HL-60 (cell line): ENCODE data around the gene MRPL39.

ENCODE experiments used
- DNase-seq, 2 experiments: peaks; one replicate each; pipeline ENCODE4 v3.0.0-alpha.2; 2010 to 2020; ENCODE audit warnings: low read depth in 1 of 2, low spot score in 1 of 2
- H3K27ac ChIP-seq: fragments of 250-450 bp; sonication (Bioruptor Pico); replicated peaks from 2 replicates; pipeline ENCODE4 v1.5.1; 2020; ENCODE audit warnings: mild to moderate bottlenecking, moderate library complexity
- H3K27me3 ChIP-seq: fragments of 250-450 bp; sonication (Bioruptor Pico); 2 replicates; pipeline ENCODE4 v1.5.1; 2021; ENCODE audit warnings: mild to moderate bottlenecking, moderate library complexity; ENCODE audit not compliant: insufficient read depth, poor library complexity, severe bottlenecking
- H3K4me3 ChIP-seq: replicated peaks from 2 replicates; pipeline ENCODE4 v1.5.1; 2011; ENCODE audit warnings: mild to moderate bottlenecking, control low read depth, low read length; ENCODE audit not compliant: insufficient read depth
- GABPA ChIP-seq: IDR thresholded peaks from 2 replicates; pipeline ENCODE4 v1.6.1; 2012; ENCODE audit warnings: low read depth
- POLR2AphosphoS5 ChIP-seq: IDR thresholded peaks from 2 replicates; pipeline ENCODE4 v1.6.1; 2012; ENCODE audit warnings: low read depth
- SPI1 ChIP-seq: IDR thresholded peaks from 2 replicates; pipeline ENCODE4 v1.6.1; 2012; ENCODE audit warnings: low read depth, mild to moderate bottlenecking, borderline replicate concordance
- TF ChIP-seq, protein P1 (sequence below): IDR thresholded peaks from one replicate; pipeline ENCODE4 v1.5.1; 2011; ENCODE audit warnings: low read length, control low read depth, inconsistent platforms; ENCODE audit not compliant: insufficient read depth
- TF ChIP-seq, protein P2 (sequence below): IDR thresholded peaks from 2 replicates; pipeline ENCODE4 v1.6.1; 2012; ENCODE audit warnings: low read depth; ENCODE audit not compliant: insufficient replicate concordance

Gene MRPL39

DNA sequence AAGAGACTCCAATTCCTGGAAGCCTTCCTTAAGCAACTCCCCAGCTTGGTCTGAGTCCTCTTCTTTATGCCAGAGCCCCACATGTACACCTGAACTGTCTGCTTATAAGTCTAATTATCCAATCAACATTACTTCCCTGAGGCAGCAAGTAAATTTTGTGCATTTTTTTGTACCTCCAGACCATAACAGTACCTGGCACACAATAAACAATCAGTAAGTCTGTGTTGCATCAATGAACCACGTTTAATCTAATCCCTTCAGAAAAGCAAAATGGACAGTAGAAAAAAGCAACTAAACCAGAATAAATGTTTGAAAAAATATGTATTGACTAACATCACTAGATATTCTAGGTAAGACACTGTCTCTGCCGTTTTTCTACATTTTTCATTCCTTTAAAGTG lies 20.5 kb downstream of the MRPL39 start:
- H3K27ac ChIP-seq = no peak overlapping the region
- H3K4me3 ChIP-seq = no peak overlapping the region
- no peak for TF ChIP-seq SPI1
- TF ChIP-seq, protein P1, sequence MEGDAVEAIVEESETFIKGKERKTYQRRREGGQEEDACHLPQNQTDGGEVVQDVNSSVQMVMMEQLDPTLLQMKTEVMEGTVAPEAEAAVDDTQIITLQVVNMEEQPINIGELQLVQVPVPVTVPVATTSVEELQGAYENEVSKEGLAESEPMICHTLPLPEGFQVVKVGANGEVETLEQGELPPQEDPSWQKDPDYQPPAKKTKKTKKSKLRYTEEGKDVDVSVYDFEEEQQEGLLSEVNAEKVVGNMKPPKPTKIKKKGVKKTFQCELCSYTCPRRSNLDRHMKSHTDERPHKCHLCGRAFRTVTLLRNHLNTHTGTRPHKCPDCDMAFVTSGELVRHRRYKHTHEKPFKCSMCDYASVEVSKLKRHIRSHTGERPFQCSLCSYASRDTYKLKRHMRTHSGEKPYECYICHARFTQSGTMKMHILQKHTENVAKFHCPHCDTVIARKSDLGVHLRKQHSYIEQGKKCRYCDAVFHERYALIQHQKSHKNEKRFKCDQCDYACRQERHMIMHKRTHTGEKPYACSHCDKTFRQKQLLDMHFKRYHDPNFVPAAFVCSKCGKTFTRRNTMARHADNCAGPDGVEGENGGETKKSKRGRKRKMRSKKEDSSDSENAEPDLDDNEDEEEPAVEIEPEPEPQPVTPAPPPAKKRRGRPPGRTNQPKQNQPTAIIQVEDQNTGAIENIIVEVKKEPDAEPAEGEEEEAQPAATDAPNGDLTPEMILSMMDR = no peak
- TF ChIP-seq, protein P2, sequence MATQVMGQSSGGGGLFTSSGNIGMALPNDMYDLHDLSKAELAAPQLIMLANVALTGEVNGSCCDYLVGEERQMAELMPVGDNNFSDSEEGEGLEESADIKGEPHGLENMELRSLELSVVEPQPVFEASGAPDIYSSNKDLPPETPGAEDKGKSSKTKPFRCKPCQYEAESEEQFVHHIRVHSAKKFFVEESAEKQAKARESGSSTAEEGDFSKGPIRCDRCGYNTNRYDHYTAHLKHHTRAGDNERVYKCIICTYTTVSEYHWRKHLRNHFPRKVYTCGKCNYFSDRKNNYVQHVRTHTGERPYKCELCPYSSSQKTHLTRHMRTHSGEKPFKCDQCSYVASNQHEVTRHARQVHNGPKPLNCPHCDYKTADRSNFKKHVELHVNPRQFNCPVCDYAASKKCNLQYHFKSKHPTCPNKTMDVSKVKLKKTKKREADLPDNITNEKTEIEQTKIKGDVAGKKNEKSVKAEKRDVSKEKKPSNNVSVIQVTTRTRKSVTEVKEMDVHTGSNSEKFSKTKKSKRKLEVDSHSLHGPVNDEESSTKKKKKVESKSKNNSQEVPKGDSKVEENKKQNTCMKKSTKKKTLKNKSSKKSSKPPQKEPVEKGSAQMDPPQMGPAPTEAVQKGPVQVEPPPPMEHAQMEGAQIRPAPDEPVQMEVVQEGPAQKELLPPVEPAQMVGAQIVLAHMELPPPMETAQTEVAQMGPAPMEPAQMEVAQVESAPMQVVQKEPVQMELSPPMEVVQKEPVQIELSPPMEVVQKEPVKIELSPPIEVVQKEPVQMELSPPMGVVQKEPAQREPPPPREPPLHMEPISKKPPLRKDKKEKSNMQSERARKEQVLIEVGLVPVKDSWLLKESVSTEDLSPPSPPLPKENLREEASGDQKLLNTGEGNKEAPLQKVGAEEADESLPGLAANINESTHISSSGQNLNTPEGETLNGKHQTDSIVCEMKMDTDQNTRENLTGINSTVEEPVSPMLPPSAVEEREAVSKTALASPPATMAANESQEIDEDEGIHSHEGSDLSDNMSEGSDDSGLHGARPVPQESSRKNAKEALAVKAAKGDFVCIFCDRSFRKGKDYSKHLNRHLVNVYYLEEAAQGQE = no peak
- TF ChIP-seq POLR2AphosphoS5 = no peak
- no peak for TF ChIP-seq GABPA
- H3K27me3 ChIP-seq = no peaks in the 10 kb centered on the region
- DNase-seq = no peak

DNA sequence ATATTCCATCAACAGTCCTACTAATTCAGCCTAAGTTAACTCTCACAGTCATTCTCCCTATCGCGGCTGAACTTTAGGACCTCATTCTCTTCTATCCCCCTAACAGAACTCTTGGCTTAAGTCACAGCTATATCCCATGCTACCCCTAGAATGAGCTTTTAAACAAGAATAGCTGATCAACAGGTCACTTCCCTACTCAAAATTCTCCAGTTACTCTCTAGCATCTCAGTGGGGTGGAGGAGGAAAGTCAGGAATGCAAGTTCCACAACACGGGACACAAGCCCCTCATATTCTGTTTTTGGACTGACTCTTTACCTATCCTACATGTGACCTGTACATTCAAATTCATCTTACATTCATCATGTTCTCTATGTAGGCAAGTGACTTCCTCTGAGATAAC lies 21.0 kb downstream of the MRPL39 start:
- Histone ChIP-seq H3K27me3 (no peaks in the 10 kb centered on the region), H3K4me3 (no peak overlapping the region), H3K27ac (no peak overlapping the region)
- DNase-seq = no peak
- TF ChIP-seq SPI1 = no peak
- TF ChIP-seq, protein P1 = no peak
- no peak for TF ChIP-seq GABPA
- no peak for TF ChIP-seq POLR2AphosphoS5
- TF ChIP-seq, protein P2 = no peak

DNA sequence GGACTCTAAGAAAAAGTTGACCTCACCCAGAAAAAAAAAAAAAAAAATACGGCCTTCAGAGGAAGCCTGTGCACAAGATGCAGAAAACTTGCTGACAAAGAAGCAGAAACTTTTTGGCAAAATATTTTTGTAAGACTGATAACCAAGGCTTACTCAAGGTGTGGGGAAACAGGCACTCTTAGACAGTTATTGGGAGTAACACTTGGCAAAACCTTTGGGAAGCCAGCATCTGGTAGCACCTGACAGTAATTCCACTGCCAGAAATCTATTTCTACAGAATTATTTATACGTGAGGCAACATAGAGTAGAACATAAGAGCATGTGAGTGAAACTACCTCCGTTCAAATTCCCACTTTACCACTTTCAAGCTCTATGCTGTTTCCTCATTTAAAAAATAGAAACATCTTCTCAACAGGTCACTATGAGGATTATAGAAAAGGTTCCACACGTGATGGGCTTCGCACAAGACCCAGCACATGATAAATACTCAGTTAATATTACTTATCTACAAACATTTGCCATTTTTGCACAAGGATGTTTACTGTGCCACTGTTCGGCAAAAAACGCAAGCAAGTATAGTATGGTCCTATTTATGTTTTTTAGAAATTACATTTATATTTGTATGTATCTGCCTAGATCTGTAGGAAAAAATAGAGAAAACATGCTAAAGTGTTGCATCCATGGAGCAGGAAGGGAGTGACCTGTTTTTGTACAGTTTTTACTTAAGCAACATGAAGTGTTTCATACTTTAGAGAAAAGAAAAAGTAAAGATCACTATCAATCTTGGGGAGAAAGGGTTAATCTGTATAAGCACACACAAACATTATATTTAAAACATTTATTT lies 22.2 kb downstream of the MRPL39 start:
- no peak overlapping the region for H3K27ac ChIP-seq
- TF ChIP-seq, protein P1 = no peak
- TF ChIP-seq POLR2AphosphoS5 (no peak), GABPA (no peak), SPI1 (no peak)
- TF ChIP-seq, protein P2 = no peak
- DNase-seq = no peak

More for the DNA sequence above, 22.2 kb downstream of the MRPL39 start:
- Histone ChIP-seq H3K27me3 (no peaks in the 10 kb centered on the region), H3K4me3 (no peak overlapping the region)
